ENCODE data around the gene IKZF1.

IKZF1 gene

GRCh38 chr7:50283731-50284130, 20.8 kb upstream of the IKZF1 start:
- DNase-seq (ENCODE audit: low spot score) = no peak

- no peak for DNase-seq (ENCODE audit: low spot score)
Observed at GRCh38 chr7:50284296-50284695, 20.2 kb upstream of the IKZF1 start.

DNA sequence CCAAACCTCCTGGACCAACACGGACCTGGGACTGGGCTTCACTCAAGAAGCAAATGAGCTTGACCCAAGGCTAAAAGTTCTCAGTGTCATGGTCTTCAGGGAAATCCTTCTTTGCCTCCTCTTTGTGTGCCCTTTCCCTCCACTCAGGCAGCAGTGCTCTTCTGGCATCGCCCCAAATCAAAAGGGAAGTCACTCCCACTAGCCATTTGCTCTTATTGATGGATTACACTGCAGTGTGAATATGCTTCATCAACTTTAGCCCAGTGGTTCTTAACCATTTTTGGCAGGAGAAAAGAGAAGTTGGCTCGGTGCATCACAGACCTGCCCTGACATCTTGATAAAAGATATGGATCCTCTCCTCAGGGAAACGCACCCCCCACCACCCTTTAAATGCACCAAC, 19.2 kb upstream of the IKZF1 start:
- DNase-seq (ENCODE audit: low spot score) = no peak

GRCh38 chr7:50287129-50287528, 17.4 kb upstream of the IKZF1 start:
- no peak for DNase-seq (ENCODE audit: low spot score)

GRCh38 chr7:50292165-50292757, 12.3 kb upstream of the IKZF1 start:
- no peak for DNase-seq (ENCODE audit: low spot score)

- no peak for DNase-seq (ENCODE audit: low spot score)
Observed at GRCh38 chr7:50292763-50293162, 11.8 kb upstream of the IKZF1 start.

- DNase-seq (ENCODE audit: low spot score) = no peak
Observed at GRCh38 chr7:50293509-50294179, 10.9 kb upstream of the IKZF1 start.

GRCh38 chr7:50295133-50295532, 9.4 kb upstream of the IKZF1 start:
- no peak for DNase-seq (ENCODE audit: low spot score)

GRCh38 chr7:50296799-50297198, 7.7 kb upstream of the IKZF1 start:
- DNase-seq (ENCODE audit: low spot score) = no peak

- DNase-seq (ENCODE audit: low spot score) = no peak
Observed at GRCh38 chr7:50298811-50299562, 5.5 kb upstream of the IKZF1 start.

DNA sequence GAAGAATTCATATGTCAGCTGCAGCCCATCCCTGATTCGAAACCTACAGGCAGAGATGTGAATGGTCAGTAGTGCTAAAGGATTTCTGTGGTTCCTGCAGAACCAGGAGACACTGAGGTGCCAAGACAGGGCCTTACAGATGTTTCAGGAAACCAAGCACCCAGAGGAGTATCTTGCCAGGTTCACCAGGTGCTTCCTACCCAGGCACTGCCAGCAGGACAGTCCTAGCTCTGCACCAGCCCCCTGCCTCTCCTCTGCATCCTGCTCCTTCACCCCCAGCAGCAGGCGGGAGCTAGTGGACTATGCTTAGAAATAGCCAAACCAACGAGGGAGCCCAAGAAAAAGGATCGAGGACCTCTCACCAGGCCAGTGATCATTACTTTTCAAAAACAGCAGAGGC, 4.2 kb upstream of the IKZF1 start:
- DNase-seq (ENCODE audit: low spot score) = no peak

GRCh38 chr7:50302486-50303334, 1.8 kb upstream of the IKZF1 start:
- DNase-seq (ENCODE audit: low spot score) = no peak

GRCh38 chr7:50303335-50304128, 984 bp upstream of the IKZF1 start:
- peak; percentile 11 for DNase-seq (ENCODE audit: low spot score)

DNA sequence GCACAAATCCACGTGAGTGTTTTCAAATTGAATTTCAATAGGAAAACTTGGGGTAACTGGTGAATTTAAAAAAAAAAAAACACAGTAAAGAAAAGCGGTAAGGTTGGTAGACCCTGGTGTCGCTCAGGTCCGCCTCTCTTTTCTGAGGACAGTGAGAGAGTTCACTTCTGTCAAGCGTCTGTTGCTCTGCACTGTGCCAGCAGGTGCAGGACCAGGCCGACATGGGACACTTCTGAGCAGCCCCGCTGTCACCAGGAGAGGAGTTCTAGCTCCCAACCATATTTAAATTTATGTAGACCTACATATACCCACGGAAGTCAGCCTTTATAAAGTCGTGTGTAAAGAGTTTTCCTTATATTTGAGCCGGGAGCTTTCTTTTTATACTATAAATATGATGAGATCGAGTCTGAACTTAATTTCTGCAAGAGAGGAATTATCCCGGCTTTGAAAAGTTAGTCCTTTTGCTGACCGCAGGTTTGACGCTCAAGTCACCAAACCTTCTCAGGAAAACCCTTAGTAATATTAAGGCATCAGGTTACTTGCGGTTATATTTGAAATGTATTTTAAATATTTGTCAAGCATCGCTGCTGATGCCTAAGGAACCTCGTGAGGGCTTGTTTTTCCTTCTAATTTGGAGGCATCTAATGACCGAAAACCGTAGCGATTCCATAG, 531 bp downstream of the IKZF1 start:
- no peak for DNase-seq (ENCODE audit: low spot score)

- no peak for DNase-seq (ENCODE audit: low spot score)
Observed at GRCh38 chr7:50305583-50306493, 1.3 kb downstream of the IKZF1 start.

GRCh38 chr7:50306494-50307367, 2.2 kb downstream of the IKZF1 start:
- no peak for DNase-seq (ENCODE audit: low spot score)

GRCh38 chr7:50307368-50308032, 3.0 kb downstream of the IKZF1 start:
- DNase-seq (ENCODE audit: low spot score) = no peak

DNA sequence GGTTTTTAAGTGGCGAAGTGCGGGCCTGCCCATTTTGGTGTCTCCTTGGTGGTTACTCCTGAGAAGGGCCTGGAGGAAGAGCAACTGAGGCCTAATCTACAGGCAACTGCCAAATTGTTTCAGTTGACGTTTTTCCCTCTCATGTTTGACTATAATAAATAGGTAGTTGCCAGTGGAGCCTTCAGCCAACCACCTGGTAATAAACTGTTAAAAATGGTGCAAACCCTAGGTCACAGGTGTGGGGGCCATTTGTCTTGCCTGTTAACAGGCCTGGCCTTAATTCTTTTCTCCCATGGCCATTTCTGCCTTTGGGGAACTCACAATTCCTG, 3.7 kb downstream of the IKZF1 start:
- DNase-seq (ENCODE audit: low spot score) = no peak

All from GM03348 (cell line).